WTC11 (cell line): ENCODE results near the gene SLC40A1. TPM values are rescaled to one million over a fixed set of nuclear protein-coding genes. Genes with fewer than 3 reads are reported as not detected.

Experiments used
- ATAC-seq: fragments of 200-7000 bp; cut with Tn5 transposase; 2 replicates; pipeline ENCODE4 v1.10.0; 2021; ENCODE audit warnings: mild to moderate bottlenecking, moderate library complexity
- CTCF ChIA-PET: fragments of 300-600 bp; sonication (Branson Sonifier 250); formaldehyde crosslinking; loops from one replicate; lab custom pipeline; 2021; ENCODE audit warnings: antibody characterized with exemption; lab: Charles Lee
- POLR2A ChIA-PET: fragments of 350-600 bp; sonication (Branson Sonifier 250); formaldehyde crosslinking; loops from one replicate; lab custom pipeline; 2021; ENCODE audit warnings: antibody characterized with exemption; lab: Charles Lee
- DNase-seq: peaks from one replicate; pipeline ENCODE4 v3.0.0; 2021; ENCODE audit warnings: low spot score
- H3K27ac Mint-ChIP-seq: 2 replicates; pipeline ENCODE4 v1.8.0; 2021; ENCODE audit warnings: mixed read lengths
- H3K27me3 Mint-ChIP-seq: 2 replicates; pipeline ENCODE4 v1.8.0; 2021; ENCODE audit warnings: low read depth, mild to moderate bottlenecking, moderate library complexity, mixed read lengths
- H3K36me3 Mint-ChIP-seq: 2 replicates; pipeline ENCODE4 v1.8.0; 2021; ENCODE audit warnings: mixed read lengths
- H3K4me1 Mint-ChIP-seq: 2 replicates; pipeline ENCODE4 v1.8.0; 2022; ENCODE audit warnings: mixed read lengths
- H3K4me3 Mint-ChIP-seq: 2 replicates; pipeline ENCODE4 v1.8.0; 2021; ENCODE audit warnings: mild to moderate bottlenecking, moderate library complexity, mixed read lengths
- H3K9me3 Mint-ChIP-seq: 2 replicates; pipeline ENCODE4 v1.8.0; 2021; ENCODE audit warnings: mixed read lengths
- AR ChIP-seq: fragments of 250-450 bp; sonication (Bioruptor Pico); IDR thresholded peaks from 2 replicates; pipeline ENCODE4 v1.9.0; 2021; ENCODE audit warnings: mild to moderate bottlenecking
- EMX1 ChIP-seq: fragments of 250-450 bp; sonication (Bioruptor Pico); IDR thresholded peaks from 2 replicates; pipeline ENCODE4 v1.8.0; 2021; ENCODE audit warnings: mild to moderate bottlenecking
- FOXJ3 ChIP-seq: sonication (generic); formaldehyde crosslinking; IDR thresholded peaks from 2 replicates; pipeline ENCODE4 v1.9.0; 2021; ENCODE audit warnings: missing genetic modification reagents, mild to moderate bottlenecking, borderline replicate concordance
- FOXK1 ChIP-seq: sonication (generic); formaldehyde crosslinking; IDR thresholded peaks from 2 replicates; pipeline ENCODE4 v1.8.0; 2022; ENCODE audit warnings: mild to moderate bottlenecking, moderate library complexity, missing genetic modification reagents
- HMGA2 ChIP-seq: fragments of 250-450 bp; sonication (Bioruptor Pico); IDR thresholded peaks from 2 replicates; pipeline ENCODE4 v1.4.0; 2021; ENCODE audit warnings: mild to moderate bottlenecking, moderate library complexity
- IRF2 ChIP-seq: sonication (generic); formaldehyde crosslinking; IDR thresholded peaks from 2 replicates; pipeline ENCODE4 v1.8.0; 2022; ENCODE audit warnings: low read depth, missing genetic modification reagents, borderline replicate concordance
- KAT7 ChIP-seq: sonication (generic); formaldehyde crosslinking; IDR thresholded peaks from 2 replicates; pipeline ENCODE4 v1.8.1; 2023; ENCODE audit warnings: missing genetic modification reagents, mild to moderate bottlenecking, borderline replicate concordance
- MAX ChIP-seq: sonication (generic); formaldehyde crosslinking; IDR thresholded peaks from 2 replicates; pipeline ENCODE4 v1.8.0; 2022; ENCODE audit warnings: mild to moderate bottlenecking, missing genetic modification reagents
- NFATC4 ChIP-seq: fragments of 250-450 bp; sonication (Bioruptor Pico); IDR thresholded peaks from 2 replicates; pipeline ENCODE4 v1.9.0; 2021; ENCODE audit warnings: mild to moderate bottlenecking
- OVOL2 ChIP-seq: fragments of 250-450 bp; sonication (Bioruptor Pico); IDR thresholded peaks from 2 replicates; pipeline ENCODE4 v1.9.0; 2021; ENCODE audit warnings: mild to moderate bottlenecking, borderline replicate concordance
- RELA ChIP-seq: sonication (generic); formaldehyde crosslinking; IDR thresholded peaks from 2 replicates; pipeline ENCODE4 v1.8.1; 2022; ENCODE audit warnings: missing genetic modification reagents, mild to moderate bottlenecking, borderline replicate concordance
- SMAD3 ChIP-seq: sonication (generic); formaldehyde crosslinking; IDR thresholded peaks from 2 replicates; pipeline ENCODE4 v1.8.0; 2022; ENCODE audit warnings: missing genetic modification reagents, mild to moderate bottlenecking, borderline replicate concordance
- TCF7 ChIP-seq: sonication (generic); formaldehyde crosslinking; IDR thresholded peaks from 2 replicates; pipeline ENCODE4 v1.8.0; 2022; ENCODE audit warnings: mild to moderate bottlenecking, low read depth, missing genetic modification reagents, moderate library complexity
- ZNF423 ChIP-seq: fragments of 250-450 bp; sonication (Bioruptor Pico); IDR thresholded peaks from 2 replicates; pipeline ENCODE4 v2.1.2; 2022; ENCODE audit warnings: mild to moderate bottlenecking, moderate library complexity
- total RNA-seq: library from RNA; stranded (reverse); gene quantifications from 3 replicates; pipeline ENCODE4 v1.2.3, GENCODE V29; 2021
- TF ChIP-seq, protein P1 (sequence below): sonication (generic); formaldehyde crosslinking; IDR thresholded peaks from 2 replicates; pipeline ENCODE4 v1.8.1; 2023; ENCODE audit warnings: mild to moderate bottlenecking, moderate library complexity, missing genetic modification reagents
- TF ChIP-seq, protein P2 (sequence below): fragments of 250-450 bp; sonication (Bioruptor Pico); IDR thresholded peaks from 2 replicates; pipeline ENCODE4 v2.1.2; 2022; ENCODE audit warnings: mild to moderate bottlenecking, moderate library complexity
- TF ChIP-seq, protein P3 (sequence below): sonication (generic); formaldehyde crosslinking; IDR thresholded peaks from 2 replicates; pipeline ENCODE4 v1.8.0; 2022; ENCODE audit warnings: mild to moderate bottlenecking, missing genetic modification reagents
- TF ChIP-seq, protein P4 (sequence below): sonication (generic); formaldehyde crosslinking; IDR thresholded peaks from 2 replicates; pipeline ENCODE4 v1.8.1; 2022; ENCODE audit warnings: low read depth, missing genetic modification reagents, borderline replicate concordance

SLC40A1 gene
- total RNA-seq, 1 experiment from 2014 or later = 0.57 TPM

- Mint-ChIP-seq H3K27me3 (no peaks in the 10 kb centered on the region), H3K4me3 (no peak overlapping the region), H3K27ac (no peak overlapping the region), H3K4me1 (peaks cover 5% of the 10 kb centered on the region), H3K36me3 (no peaks in the 10 kb centered on the region), H3K9me3 (no peaks in the 10 kb centered on the region)
- TF ChIP-seq SMAD3 (CRISPR knock-in tag) (no peak), EMX1 (CRISPR knock-in tag) (no peak), HMGA2 (CRISPR knock-in tag) (no peak), FOXK1 (CRISPR knock-in tag) (no peak)
- TF ChIP-seq, protein P1, sequence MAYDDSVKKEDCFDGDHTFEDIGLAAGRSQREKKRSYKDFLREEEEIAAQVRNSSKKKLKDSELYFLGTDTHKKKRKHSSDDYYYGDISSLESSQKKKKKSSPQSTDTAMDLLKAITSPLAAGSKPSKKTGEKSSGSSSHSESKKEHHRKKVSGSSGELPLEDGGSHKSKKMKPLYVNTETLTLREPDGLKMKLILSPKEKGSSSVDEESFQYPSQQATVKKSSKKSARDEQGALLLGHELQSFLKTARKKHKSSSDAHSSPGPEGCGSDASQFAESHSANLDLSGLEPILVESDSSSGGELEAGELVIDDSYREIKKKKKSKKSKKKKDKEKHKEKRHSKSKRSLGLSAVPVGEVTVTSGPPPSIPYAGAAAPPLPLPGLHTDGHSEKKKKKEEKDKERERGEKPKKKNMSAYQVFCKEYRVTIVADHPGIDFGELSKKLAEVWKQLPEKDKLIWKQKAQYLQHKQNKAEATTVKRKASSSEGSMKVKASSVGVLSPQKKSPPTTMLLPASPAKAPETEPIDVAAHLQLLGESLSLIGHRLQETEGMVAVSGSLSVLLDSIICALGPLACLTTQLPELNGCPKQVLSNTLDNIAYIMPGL (CRISPR knock-in tag) = no peak
- TF ChIP-seq, protein P2, sequence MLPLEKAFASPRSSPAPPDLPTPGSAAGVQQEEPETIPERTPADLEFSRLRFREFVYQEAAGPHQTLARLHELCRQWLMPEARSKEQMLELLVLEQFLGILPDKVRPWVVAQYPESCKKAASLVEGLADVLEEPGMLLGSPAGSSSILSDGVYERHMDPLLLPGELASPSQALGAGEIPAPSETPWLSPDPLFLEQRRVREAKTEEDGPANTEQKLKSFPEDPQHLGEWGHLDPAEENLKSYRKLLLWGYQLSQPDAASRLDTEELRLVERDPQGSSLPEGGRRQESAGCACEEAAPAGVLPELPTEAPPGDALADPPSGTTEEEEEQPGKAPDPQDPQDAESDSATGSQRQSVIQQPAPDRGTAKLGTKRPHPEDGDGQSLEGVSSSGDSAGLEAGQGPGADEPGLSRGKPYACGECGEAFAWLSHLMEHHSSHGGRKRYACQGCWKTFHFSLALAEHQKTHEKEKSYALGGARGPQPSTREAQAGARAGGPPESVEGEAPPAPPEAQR (CRISPR knock-in tag) = no peak
- no peak for DNase-seq
- no peak for ATAC-seq
- CTCF ChIA-PET = no interaction called here
- POLR2A ChIA-PET = no interaction called here
These were observed 62.6 kb downstream of the SLC40A1 start for GRCh38 chr2:189517847-189518535.

DNA sequence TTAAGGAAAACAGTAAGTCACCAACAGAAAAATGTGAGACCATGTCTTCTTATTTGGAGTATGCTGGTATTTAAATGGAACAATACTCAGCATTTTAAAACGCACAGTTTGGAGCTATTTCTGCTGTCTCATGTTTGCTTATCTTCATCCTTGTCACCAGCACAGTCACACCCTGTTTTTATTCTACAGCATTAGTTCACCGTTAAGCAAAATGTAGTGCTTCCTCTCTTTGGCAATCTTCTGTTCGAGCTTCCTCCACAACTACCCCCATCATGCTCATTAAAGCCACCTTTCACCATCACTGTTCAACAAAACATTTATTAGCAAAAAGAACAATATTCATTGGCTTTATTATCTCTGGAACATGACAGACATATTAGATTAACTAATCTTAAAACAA, 64.0 kb downstream of the SLC40A1 start:
- Mint-ChIP-seq H3K27me3 (no peaks in the 10 kb centered on the region), H3K9me3 (no peaks in the 10 kb centered on the region), H3K27ac (no peak overlapping the region), H3K36me3 (no peaks in the 10 kb centered on the region), H3K4me3 (no peak overlapping the region), H3K4me1 (peaks cover 5% of the 10 kb centered on the region)
- TF ChIP-seq NFATC4 (CRISPR knock-in tag) = no peak
- POLR2A ChIA-PET = no interaction called here
- ATAC-seq (no peak), DNase-seq (no peak)
- CTCF ChIA-PET = interaction anchor here (1.3 kb wide), 1 partner anchor 532 kb away, joined by 3 read pairs; no protein-coding TSS in a partner anchor

DNA sequence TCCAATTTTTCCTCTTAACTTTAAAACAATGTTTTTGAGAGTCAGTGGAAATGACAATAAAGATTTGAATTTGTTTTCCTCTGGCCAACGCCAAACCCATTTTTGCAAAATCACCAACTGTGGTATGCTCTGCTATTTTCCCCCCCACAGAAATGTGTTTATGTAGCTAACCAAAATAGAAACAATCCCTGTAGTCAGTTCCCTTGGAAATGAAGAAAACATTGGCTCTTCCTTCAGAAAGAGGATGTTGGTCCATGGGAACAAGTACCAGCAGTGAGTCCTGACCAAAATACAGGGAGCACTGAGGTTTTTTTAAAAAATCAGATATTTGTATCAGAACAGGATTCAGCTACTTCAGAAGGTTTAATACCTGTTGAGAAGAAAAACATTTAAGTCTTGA, 65.3 kb downstream of the SLC40A1 start:
- no peak overlapping the region for H3K4me3 Mint-ChIP-seq
- no peak overlapping the region for H3K27ac Mint-ChIP-seq
- H3K4me1 Mint-ChIP-seq = peaks cover 5% of the 10 kb centered on the region
- H3K36me3 Mint-ChIP-seq = no peaks in the 10 kb centered on the region
- H3K9me3 Mint-ChIP-seq = peaks cover 6% of the 10 kb centered on the region; the same call in 1 of the 2 replicates
- ATAC-seq (no peak), DNase-seq (no peak)
- ChIA-PET CTCF (no interaction called here), POLR2A (no interaction called here)
- no peaks in the 10 kb centered on the region for H3K27me3 Mint-ChIP-seq
- TF ChIP-seq RELA (no peak), KAT7 (no peak), AR (no peak), FOXK1 (CRISPR knock-in tag) (no peak), ZNF423 (no peak), OVOL2 (no peak), IRF2 (CRISPR knock-in tag) (no peak), FOXJ3 (CRISPR knock-in tag) (no peak), MAX (CRISPR knock-in tag) (no peak), TCF7 (CRISPR knock-in tag) (no peak), HMGA2 (CRISPR knock-in tag) (no peak)
- TF ChIP-seq, protein P2 (CRISPR knock-in tag) = no peak
- TF ChIP-seq, protein P3, sequence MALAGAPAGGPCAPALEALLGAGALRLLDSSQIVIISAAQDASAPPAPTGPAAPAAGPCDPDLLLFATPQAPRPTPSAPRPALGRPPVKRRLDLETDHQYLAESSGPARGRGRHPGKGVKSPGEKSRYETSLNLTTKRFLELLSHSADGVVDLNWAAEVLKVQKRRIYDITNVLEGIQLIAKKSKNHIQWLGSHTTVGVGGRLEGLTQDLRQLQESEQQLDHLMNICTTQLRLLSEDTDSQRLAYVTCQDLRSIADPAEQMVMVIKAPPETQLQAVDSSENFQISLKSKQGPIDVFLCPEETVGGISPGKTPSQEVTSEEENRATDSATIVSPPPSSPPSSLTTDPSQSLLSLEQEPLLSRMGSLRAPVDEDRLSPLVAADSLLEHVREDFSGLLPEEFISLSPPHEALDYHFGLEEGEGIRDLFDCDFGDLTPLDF (CRISPR knock-in tag) = no peak
- TF ChIP-seq, protein P4, sequence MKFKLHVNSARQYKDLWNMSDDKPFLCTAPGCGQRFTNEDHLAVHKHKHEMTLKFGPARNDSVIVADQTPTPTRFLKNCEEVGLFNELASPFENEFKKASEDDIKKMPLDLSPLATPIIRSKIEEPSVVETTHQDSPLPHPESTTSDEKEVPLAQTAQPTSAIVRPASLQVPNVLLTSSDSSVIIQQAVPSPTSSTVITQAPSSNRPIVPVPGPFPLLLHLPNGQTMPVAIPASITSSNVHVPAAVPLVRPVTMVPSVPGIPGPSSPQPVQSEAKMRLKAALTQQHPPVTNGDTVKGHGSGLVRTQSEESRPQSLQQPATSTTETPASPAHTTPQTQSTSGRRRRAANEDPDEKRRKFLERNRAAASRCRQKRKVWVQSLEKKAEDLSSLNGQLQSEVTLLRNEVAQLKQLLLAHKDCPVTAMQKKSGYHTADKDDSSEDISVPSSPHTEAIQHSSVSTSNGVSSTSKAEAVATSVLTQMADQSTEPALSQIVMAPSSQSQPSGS = no peak
